Measurements from ENCODE around the gene TARM1. TPM values are rescaled to one million over a fixed set of nuclear protein-coding genes. Genes with fewer than 3 reads are reported as not detected.

Gene TARM1
- total RNA-seq, 2 donors from 2014 or later, result 1.6 TPM; not detected in 1

GRCh38 chr19:54026656-54027055, 54.5 kb downstream of the TARM1 start:
- Histone ChIP-seq H3K4me3 (no peak overlapping the region), H3K27me3 (replicated peaks; ENCODE audit: insufficient read depth) (peaks cover 2% of the 10 kb centered on the region), H3K36me3 (no peaks in the 10 kb centered on the region), H3K9me3 (no peaks in the 10 kb centered on the region), H3K27ac (no peak overlapping the region), H3K4me1 (replicated peaks) (no peaks in the 10 kb centered on the region)
- 60% methylated on average over 7 of the region's 7 CpGs for WGBS
- TF ChIP-seq CTCF (IDR thresholded peaks at IDR 0.05) (no peak), POLR2AphosphoS5 (IDR thresholded peaks at IDR 0.05) (no peak), POLR2A (IDR thresholded peaks at IDR 0.05) (no peak)
- intact Hi-C loops (cut with DNase I), result no loop called here
- DNase-seq (ENCODE audit: low spot score), result no peak

- no peaks in the 10 kb centered on the region for H3K9me3 ChIP-seq
These were observed 56.5 kb downstream of the TARM1 start for GRCh38 chr19:54024660-54025059.

GRCh38 chr19:54023191-54023590, 58.0 kb downstream of the TARM1 start:
- no peak overlapping the region for H3K4me3 ChIP-seq
- H3K27me3 ChIP-seq (replicated peaks; ENCODE audit: insufficient read depth), result no peaks in the 10 kb centered on the region
- TF ChIP-seq POLR2A (IDR thresholded peaks at IDR 0.05) (no peak), POLR2AphosphoS5 (IDR thresholded peaks at IDR 0.05) (no peak), CTCF (IDR thresholded peaks at IDR 0.05) (no peak)
- no peak overlapping the region for H3K27ac ChIP-seq
- no peaks in the 10 kb centered on the region for H3K9me3 ChIP-seq
- 54% methylated on average over 3 of the region's 3 CpGs for WGBS
- DNase-seq (ENCODE audit: low spot score), result no peak
- no peaks in the 10 kb centered on the region for H3K36me3 ChIP-seq
- no peaks in the 10 kb centered on the region for H3K4me1 ChIP-seq (replicated peaks)
- intact Hi-C loops (cut with DNase I), result loop anchor here (2.0 to 5.0 kb wide), 2 partner anchors 116 to 180 kb away; partner anchors contain the start of gene CACNG7

More at GRCh38 chr19:54024660-54025059, 56.5 kb downstream of the TARM1 start:
- H3K4me3 ChIP-seq, result no peak overlapping the region
- no peak for DNase-seq (ENCODE audit: low spot score)
- no peaks in the 10 kb centered on the region for H3K36me3 ChIP-seq
- intact Hi-C loops (cut with DNase I), result loop anchor here (5.0 kb wide), 1 partner anchor 117 kb away; the partner anchor contains the start of gene CACNG7
- no peaks in the 10 kb centered on the region for H3K27me3 ChIP-seq (replicated peaks; ENCODE audit: insufficient read depth)
- no peaks in the 10 kb centered on the region for H3K4me1 ChIP-seq (replicated peaks)
- H3K27ac ChIP-seq, result no peak overlapping the region
- WGBS, result 81% methylated on average over 9 of the region's 9 CpGs
- TF ChIP-seq POLR2AphosphoS5 (IDR thresholded peaks at IDR 0.05), result no peak
- TF ChIP-seq CTCF (IDR thresholded peaks at IDR 0.05), result no peak
- TF ChIP-seq POLR2A (IDR thresholded peaks at IDR 0.05), result no peak

GRCh38 chr19:54021932-54022331, 59.2 kb downstream of the TARM1 start:
- no peak for TF ChIP-seq POLR2AphosphoS5 (IDR thresholded peaks at IDR 0.05)
- TF ChIP-seq CTCF (IDR thresholded peaks at IDR 0.05), result no peak
- TF ChIP-seq POLR2A (IDR thresholded peaks at IDR 0.05), result no peak
- H3K4me3 ChIP-seq, result no peak overlapping the region
- intact Hi-C loops (cut with DNase I), result loop anchor here (2.0 to 5.0 kb wide), 2 partner anchors 115 to 179 kb away; partner anchors contain the start of gene CACNG7
- H3K27ac ChIP-seq, result no peak overlapping the region
- 84% methylated on average over 13 of the region's 13 CpGs for WGBS
- DNase-seq (ENCODE audit: low spot score), result no peak
- no peaks in the 10 kb centered on the region for H3K36me3 ChIP-seq
- no peaks in the 10 kb centered on the region for H3K4me1 ChIP-seq (replicated peaks)
- H3K9me3 ChIP-seq, result no peaks in the 10 kb centered on the region
- H3K27me3 ChIP-seq (replicated peaks; ENCODE audit: insufficient read depth), result no peaks in the 10 kb centered on the region

- Histone ChIP-seq H3K4me3 (no peak overlapping the region), H3K9me3 (no peaks in the 10 kb centered on the region), H3K36me3 (no peaks in the 10 kb centered on the region), H3K27me3 (replicated peaks; ENCODE audit: insufficient read depth) (no peaks in the 10 kb centered on the region), H3K4me1 (replicated peaks) (no peaks in the 10 kb centered on the region), H3K27ac (no peak overlapping the region)
- TF ChIP-seq CTCF (IDR thresholded peaks at IDR 0.05) (no peak), POLR2A (IDR thresholded peaks at IDR 0.05) (no peak), POLR2AphosphoS5 (IDR thresholded peaks at IDR 0.05) (no peak)
- 91% methylated on average over 8 of the region's 8 CpGs for WGBS
- no peak for DNase-seq (ENCODE audit: low spot score)
- intact Hi-C loops (cut with DNase I), result loop anchor here (5.0 kb wide), 1 partner anchor 114 kb away; the partner anchor contains the start of gene CACNG7
These were observed 59.8 kb downstream of the TARM1 start for GRCh38 chr19:54021363-54021762.

Measured in prostate gland (tissue), 2 donors.